Measurements from ENCODE around the gene CDK18. TPM values are rescaled to one million over a fixed set of nuclear protein-coding genes. Genes with fewer than 3 reads are reported as not detected.

CDK18 gene
- total RNA-seq, 1 donor from 2014 or later = not detected

DNA sequence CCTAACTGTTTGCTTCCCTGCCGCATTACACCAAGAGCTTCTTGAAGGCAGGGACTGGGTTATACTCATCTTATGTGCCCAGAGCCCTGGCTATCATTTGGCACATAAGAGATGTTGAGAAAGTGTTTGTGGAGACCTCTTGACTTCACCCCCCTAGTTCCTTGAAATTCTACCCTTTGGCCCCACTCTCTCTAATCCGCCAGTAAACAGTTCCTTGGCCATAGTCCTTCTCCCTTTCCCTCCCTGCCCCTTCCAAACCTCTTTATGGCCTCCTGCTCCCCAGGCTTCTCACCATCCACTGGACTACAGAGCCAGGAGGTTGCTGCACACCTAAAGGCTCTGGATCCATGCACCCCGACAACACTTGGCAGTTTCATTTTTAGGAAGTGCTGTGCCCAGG is 1.5 kb upstream of the CDK18 start:
- DNase-seq (ENCODE audit: low read depth, low spot score) = no peak

DNA sequence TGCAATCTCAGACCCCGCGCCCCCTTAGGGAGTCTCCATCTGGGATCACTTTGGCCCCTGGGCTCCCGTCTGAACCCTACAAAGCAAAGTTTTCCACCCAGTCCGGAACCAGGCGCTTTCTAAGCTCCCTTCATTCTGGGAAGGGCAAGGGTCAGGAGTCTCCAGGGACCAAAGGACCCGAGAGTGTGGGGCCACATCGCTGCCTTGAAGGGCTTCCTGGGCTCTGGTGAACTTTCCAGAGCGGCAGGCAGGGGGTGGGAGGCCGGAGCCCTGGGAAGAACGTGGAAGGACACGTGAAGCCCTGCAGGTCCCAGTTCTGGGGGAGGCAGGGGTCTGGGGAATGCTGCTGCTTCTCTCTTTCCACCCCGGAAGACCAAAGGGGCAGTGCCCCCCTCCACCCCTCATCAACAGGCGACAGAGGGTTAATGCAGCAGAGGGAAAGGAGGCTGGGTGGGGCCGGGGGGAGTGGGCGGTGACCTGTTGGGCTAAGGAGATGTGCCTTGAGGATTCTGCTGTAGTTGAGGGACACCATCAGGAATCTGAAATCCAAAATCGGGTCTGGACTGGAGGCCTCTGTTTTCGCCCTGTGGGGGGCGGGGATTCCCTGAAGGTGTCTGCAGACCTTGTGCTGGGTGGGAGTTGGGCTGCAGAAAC is 734 bp downstream of the CDK18 start:
- DNase-seq (ENCODE audit: low read depth, low spot score) = no peak

DNA sequence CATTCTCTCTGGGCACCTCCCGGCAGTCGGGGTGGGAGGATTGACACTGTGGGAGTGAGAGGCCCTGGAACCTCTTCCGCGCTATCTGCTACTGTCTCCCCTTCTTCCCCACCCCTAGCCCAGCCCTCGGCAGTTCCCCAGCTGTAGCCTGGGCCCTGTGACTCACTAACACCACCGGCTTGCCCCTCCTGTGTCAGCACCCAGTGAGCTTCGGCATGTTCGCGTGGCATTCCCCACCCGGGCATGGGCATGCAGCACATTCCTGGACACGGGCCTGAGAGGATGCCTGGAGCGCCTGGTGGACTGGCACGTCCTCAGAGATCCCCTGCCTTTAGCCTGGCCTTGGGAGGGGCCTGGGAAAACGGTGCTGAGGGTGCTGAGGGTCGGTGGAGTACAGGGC is 1.3 kb downstream of the CDK18 start:
- DNase-seq (ENCODE audit: low read depth, low spot score) = no peak

DNA sequence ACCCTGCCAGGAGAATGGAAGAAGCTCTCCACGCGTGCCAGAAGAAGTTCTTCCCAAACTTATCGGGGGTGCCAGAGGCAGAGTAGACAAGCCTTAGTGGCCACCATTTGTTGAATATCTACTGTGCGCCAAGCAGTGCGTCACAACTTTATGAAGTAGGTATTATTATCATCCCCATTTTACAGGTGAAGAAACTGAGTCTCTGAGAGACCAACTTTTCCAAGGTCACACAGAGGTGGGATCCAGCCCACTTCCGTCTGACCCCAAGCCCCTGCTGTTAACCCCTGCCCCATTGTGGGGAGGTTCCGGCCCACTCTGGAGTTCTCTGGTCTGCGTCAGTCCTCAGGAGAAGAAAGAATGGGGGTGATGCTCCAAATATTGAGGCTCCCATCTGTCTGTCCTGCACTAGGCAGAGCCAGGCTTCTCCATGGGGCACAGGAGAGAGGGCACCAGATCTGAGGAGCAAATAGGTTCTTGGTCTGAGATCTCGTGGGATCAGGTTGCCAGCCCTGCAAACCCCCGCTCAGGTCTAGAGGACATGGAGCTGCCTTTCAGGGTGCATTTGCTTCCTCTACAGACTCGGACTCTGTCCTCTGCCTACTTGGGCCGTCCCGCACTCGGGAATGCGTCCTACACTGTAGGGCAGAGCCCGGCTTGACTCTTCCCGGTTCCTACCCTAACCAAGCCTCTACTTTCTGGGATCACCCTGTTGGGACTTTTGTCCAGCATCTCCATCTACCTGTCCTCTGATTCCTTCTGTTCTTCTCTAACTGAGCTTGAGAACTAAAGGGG is 2.1 kb downstream of the CDK18 start:
- DNase-seq (ENCODE audit: low read depth, low spot score) = no peak

DNA sequence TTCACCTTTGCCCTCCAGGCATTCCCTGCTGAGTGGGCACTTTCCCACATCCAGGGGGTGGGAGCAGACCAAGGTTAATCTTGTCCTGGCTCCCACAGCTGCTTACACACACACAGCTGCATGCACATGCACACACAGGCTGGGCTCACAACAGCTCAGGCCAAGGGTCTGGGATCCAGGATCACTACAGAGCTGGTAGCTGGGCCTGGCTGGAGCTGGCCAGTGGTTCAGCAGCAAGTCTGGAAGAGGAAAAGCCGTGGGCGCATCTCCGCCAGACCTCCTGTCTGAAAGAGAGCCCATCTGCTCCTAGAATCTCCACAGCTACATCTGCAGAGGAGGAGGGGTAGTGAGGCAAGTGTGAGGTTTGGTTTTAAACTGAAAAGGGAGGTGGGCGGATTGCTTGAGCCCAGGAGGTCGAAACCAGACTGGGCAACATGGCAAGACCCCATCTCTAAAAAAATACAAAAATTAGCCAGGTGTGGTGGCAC is 3.8 kb downstream of the CDK18 start:
- DNase-seq (ENCODE audit: low read depth, low spot score) = no peak

DNA sequence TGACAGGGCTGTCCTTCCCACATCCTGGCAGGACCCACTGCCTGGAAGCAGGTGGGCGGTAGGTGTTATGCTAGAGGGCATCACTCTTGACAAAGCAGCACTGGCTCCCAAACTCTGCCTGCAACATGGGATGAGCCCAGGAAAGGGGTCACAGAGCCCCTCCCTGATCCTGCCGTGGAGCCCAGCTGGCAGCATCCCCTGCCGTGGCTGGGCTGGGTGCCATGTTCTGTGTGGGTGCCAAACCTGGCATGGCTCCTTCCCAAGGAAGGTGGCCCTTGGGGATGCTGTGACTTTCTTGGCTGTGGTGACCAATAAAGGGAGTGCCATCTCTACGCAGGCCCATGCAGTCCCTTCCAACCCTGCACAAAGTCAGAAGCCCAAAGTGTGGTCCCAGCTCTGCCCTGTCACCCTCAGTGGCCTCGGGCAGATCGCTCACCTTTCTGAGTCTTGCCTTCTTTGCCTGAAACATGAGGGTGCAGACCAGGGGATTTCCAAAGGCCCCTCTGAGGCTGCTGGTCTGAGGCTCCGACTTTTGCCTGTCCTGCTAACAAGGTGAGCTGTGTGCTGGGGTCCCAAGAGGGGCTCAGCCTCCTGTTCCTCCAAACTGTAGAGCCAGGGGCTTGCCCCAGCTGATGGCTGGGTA is 6.0 kb downstream of the CDK18 start:
- no peak for DNase-seq (ENCODE audit: low read depth, low spot score)

DNA sequence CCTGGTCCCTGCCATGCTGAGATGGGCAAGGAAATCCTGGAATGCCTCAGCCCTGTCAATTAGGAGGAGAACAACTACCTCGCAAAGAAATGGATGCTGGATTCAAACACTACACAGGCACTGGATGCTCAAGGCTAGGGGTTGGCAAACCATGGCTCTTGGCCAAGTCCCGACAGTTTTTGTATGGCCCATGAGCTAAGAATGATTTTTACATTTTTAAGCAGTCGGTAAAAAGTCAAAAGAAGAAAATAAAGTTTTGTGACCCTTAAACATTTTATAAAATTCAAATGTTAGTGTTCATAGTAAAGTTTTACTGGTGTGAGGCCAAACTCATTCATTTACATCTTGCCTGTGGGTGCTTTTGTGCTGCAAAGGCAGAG is 6.5 kb downstream of the CDK18 start:
- DNase-seq (ENCODE audit: low read depth, low spot score) = no peak

DNA sequence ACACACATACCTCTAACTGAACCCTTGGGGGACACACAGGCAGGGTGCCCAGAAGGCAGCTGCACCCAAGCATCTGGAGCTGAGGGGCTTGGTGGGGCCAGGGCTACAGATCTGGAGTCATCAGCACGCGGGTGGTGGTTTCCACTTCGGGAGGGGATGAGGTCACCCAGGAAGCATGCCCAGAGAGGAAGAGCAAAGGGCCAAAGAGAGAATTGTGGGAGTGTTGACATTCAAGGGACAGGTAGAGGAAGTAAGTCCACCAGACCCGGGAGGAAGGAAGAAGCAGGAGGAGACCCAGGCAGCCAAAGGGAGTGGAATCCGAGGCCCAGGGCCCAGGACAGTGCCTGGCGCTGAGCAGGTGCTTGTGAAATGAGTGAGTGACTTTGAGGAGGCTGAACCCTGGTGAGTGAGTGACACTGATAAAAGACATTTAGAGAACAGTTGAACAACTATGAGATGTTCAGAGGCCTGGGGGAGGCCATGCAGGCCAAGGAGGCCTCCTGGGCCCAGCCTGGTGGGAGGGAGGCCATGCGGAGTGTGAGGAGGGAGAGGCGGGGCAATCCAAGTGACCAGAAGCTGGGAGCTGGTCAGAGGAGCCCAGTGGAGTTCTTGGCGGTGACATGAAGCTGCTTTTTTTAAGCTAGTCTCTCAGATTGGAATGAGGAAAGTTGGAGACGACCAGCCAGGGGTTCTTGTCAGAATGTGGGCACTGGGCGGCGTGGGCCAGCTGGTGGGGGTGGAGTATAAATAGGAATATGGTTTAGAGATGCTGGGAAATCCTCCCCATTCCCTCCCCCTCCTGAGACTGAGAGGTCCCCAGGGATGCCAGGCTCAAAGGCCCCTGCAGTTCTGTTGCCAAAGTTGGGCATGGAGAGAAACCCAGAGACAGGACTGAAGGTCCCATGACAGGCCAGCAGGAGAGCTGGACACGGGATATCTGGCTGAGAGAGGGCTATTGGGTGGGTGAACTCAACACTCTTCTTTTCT is 7.9 kb downstream of the CDK18 start:
- no peak for DNase-seq (ENCODE audit: low read depth, low spot score)

DNA sequence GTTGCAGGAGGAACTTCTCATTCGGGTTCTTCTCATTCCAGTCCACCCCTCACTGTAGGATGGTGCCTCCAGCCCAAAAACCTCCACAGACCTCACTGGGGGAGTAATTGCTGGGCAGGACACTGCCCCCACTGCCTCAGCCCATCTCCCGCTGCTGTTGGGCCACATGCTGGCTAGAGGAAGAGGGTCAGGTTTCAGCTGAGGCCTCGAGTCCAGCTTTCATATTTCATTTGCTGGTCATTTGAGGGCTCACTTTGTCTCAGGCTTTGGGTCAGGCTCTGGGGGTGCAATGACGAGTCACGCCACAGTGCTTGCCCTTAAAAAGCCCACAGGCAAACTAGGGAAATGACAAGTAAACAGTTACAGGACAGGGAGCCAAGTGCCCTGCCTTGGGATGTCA is 9.3 kb downstream of the CDK18 start:
- DNase-seq (ENCODE audit: low read depth, low spot score) = no peak

DNA sequence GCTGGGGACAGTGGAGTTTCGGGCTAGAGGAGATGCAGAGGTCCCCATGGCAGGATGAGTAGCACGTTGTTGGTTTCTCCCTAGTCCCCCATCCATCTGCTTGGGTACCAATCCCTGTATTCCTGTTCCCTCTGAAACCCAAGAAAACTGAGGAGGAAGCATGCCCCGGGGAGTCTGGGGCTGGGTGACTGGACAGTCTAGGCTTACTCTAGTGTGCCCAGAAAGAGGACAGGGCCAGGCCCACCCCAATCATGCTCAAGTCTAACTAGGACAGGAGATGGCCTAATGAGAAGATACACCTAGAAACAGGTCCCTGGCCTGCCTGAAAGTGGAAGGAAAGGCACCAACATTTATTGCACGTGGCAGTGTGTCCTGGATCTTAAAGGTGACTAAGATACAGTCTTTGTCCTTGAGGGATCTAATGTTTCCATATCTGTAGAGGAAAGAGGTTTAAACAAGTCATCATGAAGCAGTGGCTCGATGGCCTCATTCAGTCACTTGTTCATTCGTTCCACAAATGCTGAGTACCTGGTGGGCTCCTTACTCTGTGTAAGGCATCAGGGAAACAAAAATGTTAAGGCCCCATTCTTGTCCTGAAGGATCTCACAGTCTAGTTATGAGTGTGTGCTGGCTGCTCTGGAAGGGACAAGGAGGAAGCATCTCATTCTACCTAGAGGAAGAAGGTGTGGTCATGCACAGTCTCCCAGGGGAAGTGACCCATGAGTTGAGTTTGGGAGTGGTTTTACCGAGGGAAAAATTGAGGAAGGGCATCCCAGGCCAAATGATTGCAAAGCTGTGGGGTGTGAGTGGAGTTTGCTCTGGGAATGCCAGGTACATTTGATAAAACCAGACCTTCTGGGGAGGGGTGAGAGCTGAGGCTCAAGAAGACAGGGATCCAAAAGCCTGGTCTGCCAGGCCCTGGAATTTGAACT is 10.0 kb downstream of the CDK18 start:
- no peak for DNase-seq (ENCODE audit: low read depth, low spot score)

DNA sequence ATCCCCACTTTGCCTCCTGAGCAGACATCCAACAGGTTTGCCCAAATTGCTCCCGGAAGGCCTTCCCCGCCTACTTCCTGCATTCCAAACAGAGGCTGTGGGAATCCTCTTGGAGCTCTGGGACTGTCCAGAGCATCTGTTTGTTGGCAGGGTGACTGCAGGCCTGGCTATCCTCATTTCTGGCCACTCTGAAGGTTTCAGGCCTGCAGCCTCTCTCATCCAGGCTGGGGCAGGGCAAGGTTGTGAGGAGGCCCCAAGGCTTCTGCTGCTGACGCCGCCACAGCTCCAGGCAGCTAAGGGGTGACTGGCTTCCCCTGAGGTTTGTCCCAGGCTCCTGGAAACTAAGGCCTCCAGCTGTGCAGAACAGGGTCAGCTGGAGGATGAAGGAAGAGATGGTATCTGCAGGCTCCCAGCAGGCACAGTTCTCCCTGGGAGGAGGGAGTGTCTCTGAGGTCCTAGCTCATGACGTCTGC is 11.3 kb downstream of the CDK18 start:
- no peak for DNase-seq (ENCODE audit: low read depth, low spot score)

DNA sequence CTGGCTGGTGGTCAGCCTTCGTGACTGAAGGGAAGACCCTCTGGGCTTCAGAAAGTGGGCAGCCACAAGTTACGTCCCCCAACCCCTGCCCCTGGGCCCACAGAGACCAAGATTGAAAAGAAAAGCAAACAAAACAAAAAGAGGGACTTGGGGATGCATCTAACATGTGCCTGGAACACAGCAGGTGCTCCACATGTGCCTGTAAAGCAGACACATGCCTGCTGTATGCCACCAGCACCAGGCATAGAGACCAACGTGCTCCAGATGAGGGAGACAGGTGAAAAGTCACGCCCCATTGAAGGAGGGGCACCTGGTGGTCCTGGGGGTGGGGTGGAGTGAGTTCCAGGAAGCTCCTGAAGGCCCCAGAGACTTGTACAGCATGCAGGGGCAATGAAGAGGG is 11.9 kb downstream of the CDK18 start:
- no peak for DNase-seq (ENCODE audit: low read depth, low spot score)

DNA sequence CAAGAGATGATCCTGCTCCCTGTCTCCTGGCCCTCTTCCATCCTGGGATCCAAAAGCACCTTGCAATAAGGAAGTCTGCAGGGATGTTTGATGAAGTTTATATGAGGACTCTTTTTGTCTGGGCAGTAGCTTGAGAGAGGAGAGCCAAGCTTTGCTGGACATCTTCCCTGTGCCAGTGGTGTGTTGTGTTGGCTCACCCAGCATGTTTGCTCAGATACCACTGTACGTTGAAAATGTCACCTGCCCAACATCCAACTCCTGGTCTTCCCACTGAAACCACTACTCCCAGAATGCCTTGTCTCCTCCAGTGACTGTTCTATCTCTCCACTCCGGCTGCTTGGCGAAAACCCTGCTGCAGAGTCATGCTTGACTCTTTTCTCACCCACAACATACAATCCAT is 12.8 kb downstream of the CDK18 start:
- no peak for DNase-seq (ENCODE audit: low read depth, low spot score)

DNA sequence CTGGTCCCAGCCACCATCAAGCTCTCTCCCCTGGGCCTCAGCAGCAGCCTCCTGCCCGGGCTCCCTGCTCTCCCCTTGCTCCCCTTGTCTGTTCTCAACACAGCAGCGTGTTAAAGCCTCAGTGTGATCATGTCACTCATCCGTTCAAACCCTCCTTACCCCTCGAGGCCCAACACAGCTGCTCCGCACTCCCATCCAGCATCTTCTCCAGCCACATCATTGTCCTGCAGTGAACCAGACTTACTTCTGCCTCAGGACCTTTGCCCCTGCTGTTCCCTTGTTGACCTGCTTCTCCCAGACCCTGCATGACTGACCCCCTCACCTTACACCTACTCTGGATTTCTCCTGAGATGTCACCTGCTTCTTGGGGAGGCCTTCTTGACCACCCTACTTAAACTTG is 13.3 kb downstream of the CDK18 start:
- no peak for DNase-seq (ENCODE audit: low read depth, low spot score)

DNA sequence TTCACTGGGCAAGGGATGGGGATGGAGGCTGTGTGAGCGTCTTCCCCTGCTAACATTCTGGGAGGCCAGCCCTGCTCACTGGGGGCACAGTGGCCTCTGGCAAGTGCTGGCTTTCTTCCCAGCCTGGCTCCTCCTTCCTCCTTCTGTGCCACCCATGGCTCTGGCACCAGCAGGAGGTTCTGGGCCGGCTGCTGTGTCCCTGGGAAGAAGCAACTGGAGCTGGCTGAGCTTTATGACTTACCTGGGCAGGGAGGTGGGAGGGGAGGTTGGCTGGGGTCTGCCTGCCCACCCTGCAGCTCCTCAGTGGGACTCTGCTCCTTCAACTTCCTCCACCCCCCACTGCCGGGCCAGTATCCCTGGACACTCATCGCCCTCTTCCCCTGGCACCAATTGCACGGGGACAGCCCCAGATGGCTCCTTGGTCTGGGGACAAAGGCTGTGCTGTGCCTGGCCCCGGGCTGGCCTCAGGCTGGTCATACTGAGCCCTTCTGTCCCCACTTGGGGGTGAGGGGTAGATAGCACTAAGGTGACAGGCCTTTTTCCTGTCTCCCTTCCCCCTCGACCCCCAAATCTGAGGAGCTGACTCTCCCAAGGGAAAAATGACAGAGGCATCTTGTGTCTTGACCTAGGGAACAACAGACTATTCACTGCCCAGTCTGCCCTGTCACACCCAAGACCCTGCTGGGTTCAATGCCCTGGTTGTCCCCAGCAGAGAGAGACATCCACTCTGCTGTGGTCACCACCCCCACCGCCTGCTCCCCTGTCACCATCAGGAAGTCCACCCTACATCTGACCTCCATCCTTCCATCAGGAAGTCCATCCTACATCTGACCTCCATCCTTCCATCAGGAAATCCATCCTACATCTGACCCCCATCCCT is 14.4 kb downstream of the CDK18 start:
- DNase-seq (ENCODE audit: low read depth, low spot score) = no peak

DNA sequence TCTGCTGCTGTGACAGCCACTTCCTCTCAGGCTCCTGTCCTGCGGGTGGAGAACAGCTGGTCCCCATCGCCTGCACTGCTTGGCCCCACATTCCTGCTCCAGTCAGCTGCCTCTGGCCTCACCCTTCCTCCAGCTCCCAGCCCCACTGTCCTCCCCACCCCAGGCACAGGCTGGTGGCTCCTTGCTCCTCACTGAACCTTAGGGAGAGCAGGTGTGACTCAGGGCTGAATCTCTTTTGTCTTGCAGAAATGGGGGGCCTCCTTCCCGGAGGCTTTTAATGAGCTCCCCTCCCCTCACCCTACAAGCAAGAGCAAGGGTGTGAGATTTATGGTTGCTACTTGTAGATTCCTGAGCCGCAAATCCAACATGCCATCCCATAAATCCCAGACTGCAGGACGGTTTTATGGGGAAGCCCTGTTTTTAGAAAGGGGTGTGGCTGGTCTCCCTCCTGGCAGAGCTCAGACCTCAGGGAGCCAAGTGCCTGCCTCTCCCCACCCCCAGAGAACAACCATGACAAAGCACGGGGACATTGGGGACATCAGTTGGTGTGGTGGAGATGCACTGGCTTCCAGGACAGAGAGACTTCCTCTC is 15.2 kb downstream of the CDK18 start:
- DNase-seq (ENCODE audit: low read depth, low spot score) = no peak

DNA sequence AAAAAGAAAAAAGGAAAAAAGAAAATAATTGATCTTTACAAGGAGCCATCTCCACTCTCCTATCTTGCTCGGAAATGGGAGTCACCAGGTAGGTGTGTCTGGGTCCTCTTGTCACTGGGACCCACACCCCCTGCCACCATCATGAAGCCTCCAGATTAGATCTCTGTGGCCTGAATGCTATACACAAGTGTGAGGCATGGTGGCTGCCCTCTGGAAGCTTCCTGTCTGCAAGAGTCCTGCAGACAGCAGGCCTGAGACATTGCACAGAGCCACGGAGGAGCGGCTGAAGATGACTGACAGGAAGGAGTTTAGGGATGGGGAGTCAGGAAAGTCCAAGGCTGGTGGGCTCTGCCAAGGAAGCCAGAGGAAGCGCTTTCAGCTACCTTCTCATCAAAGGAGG is 16.2 kb downstream of the CDK18 start:
- no peak for DNase-seq (ENCODE audit: low read depth, low spot score)

DNA sequence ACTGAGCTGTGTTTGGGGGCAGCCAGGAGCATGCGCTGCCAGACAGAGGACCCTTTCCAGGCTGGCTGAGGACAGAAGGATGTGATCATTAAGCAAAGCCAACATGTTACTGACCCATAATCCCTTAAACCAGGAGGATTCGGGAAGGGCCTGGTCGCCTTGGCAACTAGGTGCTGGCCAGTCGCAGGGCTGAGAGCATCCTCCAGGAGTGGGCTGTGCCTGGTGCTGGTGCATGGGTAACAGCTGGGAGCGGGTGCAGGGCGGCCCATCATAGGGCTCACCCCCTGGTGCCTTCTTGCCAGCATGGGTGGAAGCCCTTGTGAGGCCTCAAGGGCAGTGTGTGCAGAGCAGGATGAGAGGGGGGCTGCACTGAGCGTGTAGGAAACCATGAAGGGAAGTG is 17.2 kb downstream of the CDK18 start:
- DNase-seq (ENCODE audit: low read depth, low spot score) = no peak

DNA sequence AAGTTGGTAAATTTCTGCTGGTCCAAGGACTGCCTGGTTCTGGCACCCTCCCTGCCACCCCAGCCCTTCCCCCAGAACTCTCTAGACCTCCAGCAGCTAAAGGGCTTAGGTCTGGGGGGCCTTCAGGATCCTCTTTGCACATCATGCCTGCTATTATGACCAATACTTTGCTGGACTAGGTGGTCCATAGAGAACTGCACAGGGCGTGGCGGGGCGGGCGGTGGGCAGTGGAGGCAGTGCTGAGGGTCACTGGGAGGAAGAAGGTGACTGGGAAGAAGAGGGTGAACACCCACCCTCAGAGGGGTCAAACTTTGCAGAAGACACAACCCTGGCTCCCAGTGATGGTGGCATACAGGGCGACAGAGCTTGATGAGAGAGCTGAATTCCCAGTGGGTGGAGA is 18.2 kb downstream of the CDK18 start:
- DNase-seq (ENCODE audit: low read depth, low spot score) = no peak

All from pulmonary artery endothelial cell (primary cell).